Keratinocyte (primary cell): ENCODE results near the gene PRKCH. TPM values are rescaled to one million over a fixed set of nuclear protein-coding genes. Genes with fewer than 3 reads are reported as not detected.

ENCODE experiments used
- DNase-seq: peaks from one replicate; pipeline ENCODE4 v3.0.0-alpha.2; 2011; ENCODE audit warnings: low read depth, missing footprints, low spot score
- FAIRE-seq: peaks from 2 replicates; lab custom pipeline; 2011; peaks lifted over from hg19 to GRCh38; lab: Jason Lieb, UNC
- H2AFZ ChIP-seq: 2 replicates; pipeline ENCODE4 v1.6.0; 2012; ENCODE audit warnings: low read length, control low read depth, inconsistent platforms; ENCODE audit not compliant: control insufficient read depth
- H3K27ac ChIP-seq: 2 replicates; pipeline ENCODE4 v1.5.1; 2011; ENCODE audit warnings: low read length; ENCODE audit not compliant: control insufficient read depth, insufficient read depth
- H3K27me3 ChIP-seq: 3 replicates; pipeline ENCODE4 v1.6.0; 2011; ENCODE audit warnings: low read length; ENCODE audit not compliant: control insufficient read depth, insufficient read depth; ENCODE audit errors: extremely low read depth
- H3K36me3 ChIP-seq, 2 experiments: 2 replicates in 1 of 2; 3 replicates in 1 of 2; pipeline ENCODE4 v1.5.1; 2011; ENCODE audit warnings: low read length in 2 of 2, mild to moderate bottlenecking in 1 of 2; ENCODE audit not compliant: control insufficient read depth in 2 of 2, insufficient read depth in 2 of 2; ENCODE audit errors: extremely low read depth in 1 of 2
- H3K4me1 ChIP-seq: 3 replicates; pipeline ENCODE4 v1.5.1; 2011; ENCODE audit warnings: low read length; ENCODE audit not compliant: control insufficient read depth, insufficient read depth; ENCODE audit errors: extremely low read depth
- H3K4me2 ChIP-seq: 3 replicates; pipeline ENCODE4 v1.6.0; 2011; ENCODE audit warnings: low read depth, low read length; ENCODE audit not compliant: control insufficient read depth, insufficient read depth; ENCODE audit errors: extremely low read depth
- H3K4me3 ChIP-seq, 3 experiments: fragments of 200-600 bp in 1 of 3; sonication (generic) in 1 of 3; 2 replicates in 2 of 3; 3 replicates in 1 of 3; pipeline ENCODE4 v1.5.1; 2011 to 2016; ENCODE audit warnings: low read length in 3 of 3, mild to moderate bottlenecking in 3 of 3, control low read depth in 2 of 3, inconsistent platforms in 1 of 3, low read depth in 1 of 3, mixed read lengths in 1 of 3, mixed run types in 1 of 3, moderate library complexity in 1 of 3; ENCODE audit not compliant: control insufficient read depth in 2 of 3, insufficient read depth in 2 of 3; ENCODE audit errors: extremely low read depth in 1 of 3
- H3K79me2 ChIP-seq: 2 replicates; pipeline ENCODE4 v1.6.0; 2012; ENCODE audit warnings: low read length; ENCODE audit not compliant: control insufficient read depth, insufficient read depth
- H3K9ac ChIP-seq: 3 replicates; pipeline ENCODE4 v1.6.0; 2011; ENCODE audit warnings: low read length; ENCODE audit not compliant: control insufficient read depth, insufficient read depth; ENCODE audit errors: extremely low read depth
- H3K9me1 ChIP-seq: 3 replicates; pipeline ENCODE4 v1.6.0; 2011; ENCODE audit warnings: low read length; ENCODE audit not compliant: control insufficient read depth, insufficient read depth; ENCODE audit errors: extremely low read depth
- H3K9me3 ChIP-seq: 2 replicates; pipeline ENCODE4 v1.5.1; 2012; ENCODE audit warnings: low read depth, low read length; ENCODE audit not compliant: control insufficient read depth
- H4K20me1 ChIP-seq: 3 replicates; pipeline ENCODE4 v1.6.0; 2011; ENCODE audit warnings: low read length; ENCODE audit not compliant: control insufficient read depth, insufficient read depth; ENCODE audit errors: extremely low read depth
- CTCF ChIP-seq, 3 experiments: IDR thresholded peaks in 1 of 3; conservative IDR thresholded peaks in 1 of 3; optimal IDR thresholded peaks in 1 of 3; 2 replicates in 2 of 3; 3 replicates in 1 of 3; pipeline versions ENCODE3 to v1.5.1; 2011; ENCODE audit warnings: low read length in 3 of 3, mild to moderate bottlenecking in 3 of 3, moderate library complexity in 2 of 3, control low read depth in 1 of 3, inconsistent platforms in 1 of 3; ENCODE audit not compliant: insufficient read depth in 2 of 3; ENCODE audit errors: extremely low read depth in 1 of 3
- EZH2 ChIP-seq: IDR thresholded peaks from one replicate; pipeline ENCODE4 v1.6.1; 2012; ENCODE audit warnings: inconsistent platforms, mild to moderate bottlenecking, low read length, moderate library complexity
- dilution Hi-C: fragments of 300-500 bp; cut with MboI; formaldehyde crosslinking; loops from one replicate; pipeline ENCODE4 v1.7.0; 2020; ENCODE audit warnings: low sequenced_read_pairs; ENCODE audit not compliant: extremely low pct_ligation_motif_present
- polyA plus RNA-seq, 5 experiments: library from polyadenylated mRNA; depleted of rRNA in 3 of 5; stranded (reverse) in 3 of 5; stranded (forward) in 1 of 5; unstranded in 1 of 5; fragments of >200 nt; gene quantifications; 1 replicate in 1 of 5; 2 replicates in 3 of 5; 3 replicates in 1 of 5; pipeline versions ENCODE4 v1.2.1 to v1.2.3, GENCODE V29; 2011 to 2012; ENCODE audit warnings: missing spikeins in 2 of 5, low read depth in 1 of 5, low replicate concordance in 1 of 5

The PRKCH gene
- polyA plus RNA-seq, 1 donor (not counting 4 experiments of a cell fraction or from before 2014, with no cell fraction given) = 13.7 TPM

- FAIRE-seq (no peak), DNase-seq (no peak)
- H3K4me3 ChIP-seq = peak overlapping the region in 1 of 3 experiments; percentile 13
- no peaks in the 10 kb centered on the region for H3K27me3 ChIP-seq
- H4K20me1 ChIP-seq = peaks cover 5% of the 10 kb centered on the region
- H3K27ac ChIP-seq = no peak overlapping the region
- no peak for TF ChIP-seq CTCF (optimal IDR thresholded peaks at IDR 0.05 in 1 of 3, IDR thresholded peaks at IDR 0.05 in 1 of 3, conservative IDR thresholded peaks at IDR 0.05 in 1 of 3; ENCODE audit: extremely low read depth in 1 of 3, insufficient read depth in 2 of 3, low read length in 3 of 3)
- no peaks in the 10 kb centered on the region for H3K9me3 ChIP-seq
- peaks cover 20% of the 10 kb centered on the region for H3K79me2 ChIP-seq
- no peak overlapping the region for H3K9ac ChIP-seq
- dilution Hi-C loops = no loop called here
- no peaks in the 10 kb centered on the region for H3K36me3 ChIP-seq
- peaks cover 22% of the 10 kb centered on the region for H3K4me1 ChIP-seq
- H2AFZ ChIP-seq = no peak overlapping the region
- no peaks in the 10 kb centered on the region for H3K9me1 ChIP-seq
- H3K4me2 ChIP-seq = peak overlapping the region; percentile 99
Observed at GRCh38 chr14:61277784-61278183, 43.6 kb upstream of the PRKCH start.

- peaks cover 5% of the 10 kb centered on the region for H4K20me1 ChIP-seq
- peaks cover 20% of the 10 kb centered on the region for H3K79me2 ChIP-seq
- TF ChIP-seq EZH2 (no peak), CTCF (optimal IDR thresholded peaks at IDR 0.05 in 1 of 3, IDR thresholded peaks at IDR 0.05 in 1 of 3, conservative IDR thresholded peaks at IDR 0.05 in 1 of 3; ENCODE audit: extremely low read depth in 1 of 3, insufficient read depth in 2 of 3, low read length in 3 of 3) (no peak)
- peaks cover 22% of the 10 kb centered on the region for H3K4me1 ChIP-seq
- H3K9me1 ChIP-seq = no peaks in the 10 kb centered on the region
- H3K27me3 ChIP-seq = no peaks in the 10 kb centered on the region
- FAIRE-seq = peak; percentile 64
- peak overlapping the region; percentile 62 to 82 (median 80) for H3K4me3 ChIP-seq
- peak overlapping the region; percentile 83 for H3K27ac ChIP-seq
- dilution Hi-C loops = no loop called here
- H3K4me2 ChIP-seq = peak overlapping the region; percentile 99
- no peak for DNase-seq
- no peaks in the 10 kb centered on the region for H3K9me3 ChIP-seq
- peak overlapping the region; percentile 65 for H2AFZ ChIP-seq
- no peaks in the 10 kb centered on the region for H3K36me3 ChIP-seq
- peak overlapping the region; percentile 81 for H3K9ac ChIP-seq
Observed at GRCh38 chr14:61279082-61279481, 42.3 kb upstream of the PRKCH start.
